CD14-positive monocyte (primary cell): ENCODE data around the gene PAQR7. TPM values are rescaled to one million over a fixed set of nuclear protein-coding genes. Genes with fewer than 3 reads are reported as not detected.

Experiments
- DNase-seq, 3 donors: peaks; one replicate each; pipeline ENCODE4 v3.0.0-alpha.2; 2011 to 2022
- H2AFZ ChIP-seq: 2 replicates; pipeline ENCODE4 v1.6.0; 2012; ENCODE audit warnings: mild to moderate bottlenecking, low read depth, low read length, inconsistent platforms; ENCODE audit not compliant: insufficient read depth, poor library complexity, severe bottlenecking
- H3K27ac ChIP-seq, 2 donors: 1 replicate in 1 of 2; 2 replicates in 1 of 2; pipeline ENCODE4 v1.5.1; 2012 to 2013; ENCODE audit warnings: low read length in 2 of 2, control low read depth in 1 of 2, inconsistent platforms in 1 of 2, low read depth in 1 of 2, mild to moderate bottlenecking in 1 of 2
- H3K27me3 ChIP-seq, 2 donors: one replicate each; pipeline versions ENCODE4 v1.6.0 to v1.6.1; 2011 to 2013; ENCODE audit warnings: low read length in 2 of 2; ENCODE audit not compliant: control insufficient read depth in 2 of 2, insufficient read depth in 2 of 2
- H3K36me3 ChIP-seq, 2 donors: replicated peaks in 1 of 2; 1 replicate in 1 of 2; 2 replicates in 1 of 2; pipeline versions ENCODE4 v1.5.1 to v1.6.1; 2012 to 2013; ENCODE audit warnings: low read length in 2 of 2, control low read depth in 1 of 2, inconsistent platforms in 1 of 2, mild to moderate bottlenecking in 1 of 2; ENCODE audit not compliant: insufficient read depth in 2 of 2, control insufficient read depth in 1 of 2
- H3K4me1 ChIP-seq, 2 donors: 1 replicate in 1 of 2; 2 replicates in 1 of 2; pipeline versions ENCODE4 v1.5.1 to v1.6.1; 2012 to 2013; ENCODE audit warnings: low read length in 2 of 2, control low read depth in 1 of 2, inconsistent platforms in 1 of 2, mild to moderate bottlenecking in 1 of 2, moderate library complexity in 1 of 2; ENCODE audit not compliant: insufficient read depth in 2 of 2, control insufficient read depth in 1 of 2
- H3K4me2 ChIP-seq: replicated peaks from 2 replicates; pipeline ENCODE3; 2012; ENCODE audit warnings: low read length, moderate library complexity, mild to moderate bottlenecking; ENCODE audit not compliant: poor library complexity, severe bottlenecking; ENCODE audit errors: extremely low read depth
- H3K4me3 ChIP-seq, 3 experiments: fragments of 200-600 bp in 1 of 3; sonication (generic) in 1 of 3; replicated peaks in 1 of 3; 1 replicate in 2 of 3; 2 replicates in 1 of 3; pipeline ENCODE4 v1.5.1; 2011 to 2013; ENCODE audit warnings: low read length in 3 of 3, mild to moderate bottlenecking in 3 of 3, control low read depth in 2 of 3, low read depth in 2 of 3, inconsistent platforms in 1 of 3, moderate library complexity in 1 of 3
- H3K79me2 ChIP-seq: 2 replicates; pipeline ENCODE4 v1.6.0; 2012; ENCODE audit warnings: mild to moderate bottlenecking, control low read depth, inconsistent platforms, low read length, moderate library complexity; ENCODE audit not compliant: insufficient read depth
- H3K9ac ChIP-seq: 2 replicates; pipeline ENCODE4 v1.6.0; 2017; ENCODE audit warnings: low read length, mild to moderate bottlenecking; ENCODE audit not compliant: insufficient read depth, poor library complexity, severe bottlenecking
- H3K9me3 ChIP-seq, 2 donors: replicated peaks in 1 of 2; 1 replicate in 1 of 2; 2 replicates in 1 of 2; pipeline versions ENCODE4 v1.5.1 to v1.6.1; 2012 to 2013; ENCODE audit warnings: low read length in 2 of 2, control low read depth in 1 of 2; ENCODE audit not compliant: control insufficient read depth in 1 of 2, insufficient read depth in 1 of 2
- H4K20me1 ChIP-seq: 2 replicates; pipeline ENCODE4 v1.6.0; 2012; ENCODE audit warnings: mild to moderate bottlenecking, low read length, control low read depth, moderate library complexity; ENCODE audit not compliant: insufficient read depth
- H3K27ac Mint-ChIP-seq, 7 donors: one replicate each; pipeline ENCODE4 v1.8.0; 2020; ENCODE audit warnings: mild to moderate bottlenecking in 7 of 7, mixed read lengths in 7 of 7, moderate library complexity in 6 of 7, inconsistent platforms in 2 of 7
- H3K27me3 Mint-ChIP-seq, 3 donors: one replicate each; pipeline ENCODE4 v1.8.0; 2021 to 2022; ENCODE audit warnings: low read depth in 3 of 3, mild to moderate bottlenecking in 3 of 3, mixed read lengths in 3 of 3, moderate library complexity in 3 of 3, inconsistent platforms in 1 of 3
- H3K36me3 Mint-ChIP-seq, 2 donors: one replicate each; pipeline ENCODE4 v1.8.0; 2020; ENCODE audit warnings: mixed read lengths in 2 of 2, inconsistent platforms in 1 of 2, mild to moderate bottlenecking in 1 of 2
- H3K4me1 Mint-ChIP-seq: one replicate; pipeline ENCODE4 v1.8.0; 2020; ENCODE audit warnings: mild to moderate bottlenecking, mixed read lengths
- H3K4me3 Mint-ChIP-seq, 2 donors: one replicate each; pipeline ENCODE4 v1.8.0; 2020; ENCODE audit warnings: mild to moderate bottlenecking in 2 of 2, mixed read lengths in 2 of 2, moderate library complexity in 1 of 2
- H3K9me3 Mint-ChIP-seq, 7 donors: one replicate each; pipeline ENCODE4 v1.8.0; 2020 to 2022; ENCODE audit warnings: mixed read lengths in 7 of 7, mild to moderate bottlenecking in 6 of 7, moderate library complexity in 6 of 7, inconsistent platforms in 2 of 7
- CTCF ChIP-seq: fragments of 200-600 bp; IDR thresholded peaks from one replicate; pipeline ENCODE4 v1.8.0; 2022; ENCODE audit warnings: antibody characterized with exemption, mild to moderate bottlenecking
- WGBS: methylation state at CpG from one replicate; pipeline ENCODE4 v1.1.5; 2013; ENCODE audit warnings: missing lambda C conversion rate; ENCODE audit not compliant: insufficient coverage; 5-methylcytosine and 5-hydroxymethylcytosine counted together
- intact Hi-C, 2 donors: fragments of 100-400 bp; cut with micrococcal nuclease; formaldehyde crosslinking; loops; one replicate each; pipeline versions ENCODE4 v1.15.0 to v1.15.1; 2023
- polyA plus RNA-seq, 3 donors: library from polyadenylated mRNA; depleted of rRNA in 1 of 3; unstranded in 2 of 3; stranded (reverse) in 1 of 3; fragments of 300-500 nt in 2 of 3; fragments of >200 nt in 1 of 3; fragmentation: Illumina TruSeq in 2 of 3; gene quantifications; 1 replicate in 2 of 3; 2 replicates in 1 of 3; pipeline ENCODE4 v1.2.3, GENCODE V29; 2012 to 2021

PAQR7 gene
- polyA plus RNA-seq, 3 donors = 0.92 to 13.3 (median 1.0) TPM

GRCh38 chr1:25896266-25896665 lies 20.8 kb upstream of the PAQR7 start:
- no peak overlapping the region for H3K4me2 ChIP-seq
- H3K27me3 ChIP-seq = no peaks in the 10 kb centered on the region
- TF ChIP-seq CTCF = no peak
- H3K9me3 ChIP-seq = no peaks in the 10 kb centered on the region
- H2AFZ ChIP-seq = peak overlapping the region; percentile 65
- 93% methylated on average over 1 of the region's 1 CpG for WGBS
- Mint-ChIP-seq H3K9me3 (no peaks in the 10 kb centered on the region), H3K4me1 (peaks cover 20% of the 10 kb centered on the region), H3K27ac (peak overlapping the region in 2 of 7 donors; percentile 6 to 58), H3K27me3 (no peaks in the 10 kb centered on the region), H3K36me3 (peaks cover 18 to 34% of the 10 kb centered on the region in 2 donors), H3K4me3 (no peak overlapping the region)
- intact Hi-C loops = no loop called here
- H3K36me3 ChIP-seq = peaks cover 0 to 39% of the 10 kb centered on the region in 2 donors
- no peak for DNase-seq
- peaks cover 15 to 19% of the 10 kb centered on the region in 2 donors for H3K4me1 ChIP-seq
- peaks cover 18% of the 10 kb centered on the region for H3K79me2 ChIP-seq
- H3K27ac ChIP-seq = peak overlapping the region in 1 of 2 donors; percentile 34
- no peak overlapping the region for H3K4me3 ChIP-seq
- no peak overlapping the region for H3K9ac ChIP-seq
- H4K20me1 ChIP-seq = no peaks in the 10 kb centered on the region

- Histone ChIP-seq H3K9ac (no peak overlapping the region), H3K27me3 (no peaks in the 10 kb centered on the region), H3K4me2 (peak overlapping the region; percentile 21), H3K79me2 (peaks cover 10% of the 10 kb centered on the region), H3K4me3 (no peak overlapping the region), H3K36me3 (peaks cover 0 to 31% of the 10 kb centered on the region in 2 donors), H3K4me1 (peaks cover 15 to 19% of the 10 kb centered on the region in 2 donors), H3K9me3 (no peaks in the 10 kb centered on the region), H4K20me1 (no peaks in the 10 kb centered on the region), H3K27ac (peak overlapping the region in 1 of 2 donors; percentile 34), H2AFZ (peak overlapping the region; percentile 65)
- intact Hi-C loops = loop anchor here in 1 of 2 donors (1.0 kb wide), 1 partner anchor 102 kb away; no protein-coding TSS in a partner anchor
- H3K27ac Mint-ChIP-seq = peak overlapping the region in 3 of 7 donors; percentile 41 to 66 (median 63)
- no peak overlapping the region for H3K4me3 Mint-ChIP-seq
- no peaks in the 10 kb centered on the region for H3K9me3 Mint-ChIP-seq
- peaks cover 13 to 29% of the 10 kb centered on the region in 2 donors for H3K36me3 Mint-ChIP-seq
- 20% methylated on average over 9 of the region's 12 CpGs for WGBS
- H3K4me1 Mint-ChIP-seq = peaks cover 20% of the 10 kb centered on the region
- peak; percentile 97 for TF ChIP-seq CTCF
- peak; percentile 85 to 89 (median 86) for DNase-seq
- no peaks in the 10 kb centered on the region for H3K27me3 Mint-ChIP-seq
These were observed 20.0 kb upstream of the PAQR7 start for GRCh38 chr1:25895365-25895990.
